Stimulated activated naive B cell treated with anti-CD40 and anti-IgM and Interleukin-4, amounts not matched to agents 10 μg/mL and 1 μg/mL and 100 μg/mL, for 72 hours (primary cell): ENCODE data around the gene LGR4.

Experiments used
- ATAC-seq, 2 donors: fragments of 150-1000 bp; cut with Tn5 transposase; replicated peaks; 2 replicates each; pipeline ENCODE4 v1.10.0; 2021; ENCODE audit warnings: moderate library complexity in 1 of 2
- DNase-seq: peaks from one replicate; pipeline ENCODE4 v3.0.0; 2021
- H3K27ac Mint-ChIP-seq: one replicate; pipeline ENCODE4 v1.8.0; 2022; ENCODE audit warnings: mild to moderate bottlenecking, mixed read lengths
- H3K27me3 Mint-ChIP-seq, 2 donors: one replicate each; pipeline ENCODE4 v1.8.0; 2022; ENCODE audit warnings: mixed read lengths in 2 of 2
- H3K36me3 Mint-ChIP-seq, 2 donors: one replicate each; pipeline ENCODE4 v1.8.0; 2022; ENCODE audit warnings: mixed read lengths in 2 of 2, mild to moderate bottlenecking in 1 of 2
- H3K4me1 Mint-ChIP-seq, 2 donors: one replicate each; pipeline ENCODE4 v1.8.0; 2022; ENCODE audit warnings: mixed read lengths in 2 of 2, mild to moderate bottlenecking in 1 of 2
- H3K4me3 Mint-ChIP-seq, 2 donors: one replicate each; pipeline ENCODE4 v1.8.0; 2022; ENCODE audit warnings: mild to moderate bottlenecking in 2 of 2, mixed read lengths in 2 of 2, moderate library complexity in 1 of 2
- H3K9me3 Mint-ChIP-seq, 2 donors: one replicate each; pipeline ENCODE4 v1.8.0; 2022; ENCODE audit warnings: mixed read lengths in 2 of 2, mild to moderate bottlenecking in 1 of 2

The LGR4 gene

GRCh38 chr11:27416568-27417176 is 55.9 kb downstream of the LGR4 start:
- Mint-ChIP-seq H3K9me3 (no peaks in the 10 kb centered on the region), H3K4me1 (no peaks in the 10 kb centered on the region), H3K36me3 (no peaks in the 10 kb centered on the region), H3K27ac (no peak overlapping the region), H3K4me3 (no peak overlapping the region), H3K27me3 (peaks cover 0 to 11% of the 10 kb centered on the region in 2 donors)
- DNase-seq = no peak
- no peak for ATAC-seq

GRCh38 chr11:27414644-27415043 is 57.9 kb downstream of the LGR4 start:
- Mint-ChIP-seq H3K36me3 (no peaks in the 10 kb centered on the region), H3K27ac (no peak overlapping the region), H3K4me3 (no peak overlapping the region), H3K4me1 (no peaks in the 10 kb centered on the region), H3K27me3 (peaks cover 0 to 11% of the 10 kb centered on the region in 2 donors), H3K9me3 (no peaks in the 10 kb centered on the region)
- ATAC-seq (no peak), DNase-seq (no peak)

GRCh38 chr11:27413218-27413617 is 59.4 kb downstream of the LGR4 start:
- Mint-ChIP-seq H3K9me3 (no peaks in the 10 kb centered on the region), H3K4me3 (no peak overlapping the region), H3K27ac (no peak overlapping the region), H3K36me3 (no peaks in the 10 kb centered on the region), H3K4me1 (no peaks in the 10 kb centered on the region), H3K27me3 (peaks cover 0 to 11% of the 10 kb centered on the region in 2 donors)
- DNase-seq (no peak), ATAC-seq (no peak)

GRCh38 chr11:27412192-27412691 is 60.3 kb downstream of the LGR4 start:
- ATAC-seq (no peak), DNase-seq (no peak)
- Mint-ChIP-seq H3K27ac (no peak overlapping the region), H3K4me3 (no peak overlapping the region), H3K27me3 (peaks cover 0 to 11% of the 10 kb centered on the region in 2 donors), H3K9me3 (no peaks in the 10 kb centered on the region), H3K36me3 (no peaks in the 10 kb centered on the region), H3K4me1 (no peaks in the 10 kb centered on the region)

GRCh38 chr11:27411328-27411727 is 61.3 kb downstream of the LGR4 start:
- H3K27ac Mint-ChIP-seq = no peak overlapping the region
- no peaks in the 10 kb centered on the region for H3K4me1 Mint-ChIP-seq
- H3K4me3 Mint-ChIP-seq = no peak overlapping the region
- no peak for ATAC-seq
- no peaks in the 10 kb centered on the region for H3K36me3 Mint-ChIP-seq
- H3K27me3 Mint-ChIP-seq = peaks cover 0 to 11% of the 10 kb centered on the region in 2 donors
- H3K9me3 Mint-ChIP-seq = no peaks in the 10 kb centered on the region
- DNase-seq = no peak

GRCh38 chr11:27410272-27410671 is 62.3 kb downstream of the LGR4 start:
- Mint-ChIP-seq H3K4me3 (no peak overlapping the region), H3K4me1 (no peaks in the 10 kb centered on the region), H3K9me3 (no peaks in the 10 kb centered on the region), H3K27ac (no peak overlapping the region), H3K36me3 (no peaks in the 10 kb centered on the region), H3K27me3 (peaks cover 0 to 11% of the 10 kb centered on the region in 2 donors)
- no peak for DNase-seq
- no peak for ATAC-seq

GRCh38 chr11:27409742-27410141 is 62.8 kb downstream of the LGR4 start:
- Mint-ChIP-seq H3K27ac (no peak overlapping the region), H3K4me3 (no peak overlapping the region), H3K9me3 (no peaks in the 10 kb centered on the region), H3K4me1 (no peaks in the 10 kb centered on the region), H3K27me3 (peaks cover 0 to 11% of the 10 kb centered on the region in 2 donors), H3K36me3 (no peaks in the 10 kb centered on the region)
- ATAC-seq = no peak
- DNase-seq = no peak

GRCh38 chr11:27409049-27409448 is 63.5 kb downstream of the LGR4 start:
- Mint-ChIP-seq H3K4me3 (no peak overlapping the region), H3K36me3 (no peaks in the 10 kb centered on the region), H3K4me1 (no peaks in the 10 kb centered on the region), H3K27ac (no peak overlapping the region), H3K9me3 (no peaks in the 10 kb centered on the region), H3K27me3 (peaks cover 0 to 10% of the 10 kb centered on the region in 2 donors)
- DNase-seq (no peak), ATAC-seq (no peak)

- Mint-ChIP-seq H3K4me3 (no peak overlapping the region), H3K27ac (no peak overlapping the region), H3K36me3 (no peaks in the 10 kb centered on the region), H3K4me1 (no peaks in the 10 kb centered on the region), H3K9me3 (no peaks in the 10 kb centered on the region), H3K27me3 (peaks cover 0 to 2% of the 10 kb centered on the region in 2 donors)
- ATAC-seq = no peak
- DNase-seq = no peak
Measured at GRCh38 chr11:27408246-27408800, 64.3 kb downstream of the LGR4 start.

- Mint-ChIP-seq H3K27ac (no peak overlapping the region), H3K27me3 (no peaks in the 10 kb centered on the region), H3K9me3 (no peaks in the 10 kb centered on the region), H3K36me3 (no peaks in the 10 kb centered on the region), H3K4me3 (no peak overlapping the region), H3K4me1 (no peaks in the 10 kb centered on the region)
- no peak for ATAC-seq
- no peak for DNase-seq
Measured at GRCh38 chr11:27406498-27407354, 65.9 kb downstream of the LGR4 start.

GRCh38 chr11:27405134-27405533 is 67.5 kb downstream of the LGR4 start:
- no peaks in the 10 kb centered on the region for H3K36me3 Mint-ChIP-seq
- no peak overlapping the region for H3K4me3 Mint-ChIP-seq
- no peaks in the 10 kb centered on the region for H3K27me3 Mint-ChIP-seq
- no peaks in the 10 kb centered on the region for H3K9me3 Mint-ChIP-seq
- no peaks in the 10 kb centered on the region for H3K4me1 Mint-ChIP-seq
- ATAC-seq (no peak), DNase-seq (no peak)
- no peak overlapping the region for H3K27ac Mint-ChIP-seq

GRCh38 chr11:27404427-27404826 is 68.2 kb downstream of the LGR4 start:
- H3K4me1 Mint-ChIP-seq = no peaks in the 10 kb centered on the region
- H3K27ac Mint-ChIP-seq = no peak overlapping the region

GRCh38 chr11:27403195-27403594 is 69.4 kb downstream of the LGR4 start:
- Mint-ChIP-seq H3K36me3 (no peaks in the 10 kb centered on the region), H3K4me1 (no peaks in the 10 kb centered on the region), H3K27me3 (no peaks in the 10 kb centered on the region), H3K9me3 (no peaks in the 10 kb centered on the region), H3K4me3 (no peak overlapping the region), H3K27ac (no peak overlapping the region)
- DNase-seq = no peak
- ATAC-seq = no peak

More at GRCh38 chr11:27404427-27404826, 68.2 kb downstream of the LGR4 start:
- Mint-ChIP-seq H3K27me3 (no peaks in the 10 kb centered on the region), H3K4me3 (no peak overlapping the region), H3K9me3 (no peaks in the 10 kb centered on the region), H3K36me3 (no peaks in the 10 kb centered on the region)
- DNase-seq = no peak
- ATAC-seq = no peak

- Mint-ChIP-seq H3K4me3 (no peak overlapping the region), H3K9me3 (no peaks in the 10 kb centered on the region), H3K27me3 (no peaks in the 10 kb centered on the region), H3K27ac (no peak overlapping the region), H3K36me3 (no peaks in the 10 kb centered on the region), H3K4me1 (no peaks in the 10 kb centered on the region)
- no peak for ATAC-seq
- DNase-seq = no peak
Measured at GRCh38 chr11:27402450-27402849, 70.1 kb downstream of the LGR4 start.
